Fibroblast of pulmonary artery (primary cell): ENCODE results near the gene LINS1.
A peak's percentile ranks its signal among the peaks of the same experiment; 100 is the strongest.

Experiments
- DNase-seq: peaks from one replicate; pipeline ENCODE4 v3.0.0-alpha.2; 2010; ENCODE audit warnings: low read depth
- H3K4me3 ChIP-seq: replicated peaks from 2 replicates; pipeline ENCODE4 v1.5.1; 2011; ENCODE audit warnings: low read depth, mild to moderate bottlenecking, control low read depth, low read length, moderate library complexity
- TF ChIP-seq, protein P1 (sequence below): IDR thresholded peaks from 2 replicates; pipeline ENCODE4 v1.5.1; 2011; ENCODE audit warnings: mild to moderate bottlenecking, control low read depth, low read length, inconsistent platforms; ENCODE audit errors: missing control alignments

The LINS1 gene

DNA sequence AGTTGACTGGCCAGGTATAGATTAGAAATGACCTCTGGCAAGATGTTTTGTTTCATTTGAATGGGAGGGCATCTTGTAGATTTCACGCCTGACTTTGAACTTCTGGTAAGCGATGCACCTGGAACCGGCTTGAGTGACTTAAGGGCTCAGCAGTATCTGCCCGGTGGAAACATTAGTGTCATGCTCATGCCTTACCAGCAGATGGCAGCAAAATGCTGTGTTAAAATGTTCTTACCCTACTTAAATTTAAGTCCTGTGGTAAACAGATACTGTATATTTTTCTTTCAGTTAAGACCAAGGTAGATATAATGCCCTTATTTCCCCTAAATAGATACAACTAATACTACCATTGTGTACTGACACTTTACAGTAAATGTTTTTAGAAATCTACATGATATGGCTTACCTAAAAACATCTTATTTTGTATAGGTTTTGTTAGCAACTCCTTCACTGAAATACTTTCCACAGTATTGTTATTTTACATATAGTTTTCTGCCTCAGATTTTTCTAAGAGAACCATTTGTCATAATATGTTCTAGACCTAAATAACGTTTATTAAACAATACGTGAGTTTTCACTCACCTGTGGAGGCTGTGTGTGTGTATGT lies 25.9 kb upstream of the LINS1 start:
- TF ChIP-seq, protein P1, sequence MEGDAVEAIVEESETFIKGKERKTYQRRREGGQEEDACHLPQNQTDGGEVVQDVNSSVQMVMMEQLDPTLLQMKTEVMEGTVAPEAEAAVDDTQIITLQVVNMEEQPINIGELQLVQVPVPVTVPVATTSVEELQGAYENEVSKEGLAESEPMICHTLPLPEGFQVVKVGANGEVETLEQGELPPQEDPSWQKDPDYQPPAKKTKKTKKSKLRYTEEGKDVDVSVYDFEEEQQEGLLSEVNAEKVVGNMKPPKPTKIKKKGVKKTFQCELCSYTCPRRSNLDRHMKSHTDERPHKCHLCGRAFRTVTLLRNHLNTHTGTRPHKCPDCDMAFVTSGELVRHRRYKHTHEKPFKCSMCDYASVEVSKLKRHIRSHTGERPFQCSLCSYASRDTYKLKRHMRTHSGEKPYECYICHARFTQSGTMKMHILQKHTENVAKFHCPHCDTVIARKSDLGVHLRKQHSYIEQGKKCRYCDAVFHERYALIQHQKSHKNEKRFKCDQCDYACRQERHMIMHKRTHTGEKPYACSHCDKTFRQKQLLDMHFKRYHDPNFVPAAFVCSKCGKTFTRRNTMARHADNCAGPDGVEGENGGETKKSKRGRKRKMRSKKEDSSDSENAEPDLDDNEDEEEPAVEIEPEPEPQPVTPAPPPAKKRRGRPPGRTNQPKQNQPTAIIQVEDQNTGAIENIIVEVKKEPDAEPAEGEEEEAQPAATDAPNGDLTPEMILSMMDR = peak; percentile 76
- peak; percentile 92 for DNase-seq
- H3K4me3 ChIP-seq = no peak overlapping the region

DNA sequence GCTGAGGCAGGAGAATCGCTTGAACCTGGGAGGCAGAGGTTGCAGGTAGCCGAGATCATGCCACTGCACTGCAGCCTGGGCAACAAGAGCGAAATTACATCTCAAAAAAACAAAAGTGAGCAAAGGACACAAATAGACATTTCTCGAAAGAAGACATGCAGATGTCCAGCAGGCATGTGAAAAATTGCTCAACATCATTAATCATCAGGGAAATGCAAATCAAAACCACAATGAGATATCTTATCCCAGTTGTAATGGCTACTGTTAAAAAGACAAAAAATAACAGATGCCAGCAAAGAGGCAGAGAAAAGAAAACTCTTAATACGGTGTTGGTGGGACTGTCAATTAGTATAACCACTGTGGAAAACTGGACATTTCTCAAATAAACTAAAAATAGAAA lies 21.3 kb upstream of the LINS1 start:
- DNase-seq = peak; percentile 79
- TF ChIP-seq, protein P1 = no peak
- H3K4me3 ChIP-seq = no peak overlapping the region

DNA sequence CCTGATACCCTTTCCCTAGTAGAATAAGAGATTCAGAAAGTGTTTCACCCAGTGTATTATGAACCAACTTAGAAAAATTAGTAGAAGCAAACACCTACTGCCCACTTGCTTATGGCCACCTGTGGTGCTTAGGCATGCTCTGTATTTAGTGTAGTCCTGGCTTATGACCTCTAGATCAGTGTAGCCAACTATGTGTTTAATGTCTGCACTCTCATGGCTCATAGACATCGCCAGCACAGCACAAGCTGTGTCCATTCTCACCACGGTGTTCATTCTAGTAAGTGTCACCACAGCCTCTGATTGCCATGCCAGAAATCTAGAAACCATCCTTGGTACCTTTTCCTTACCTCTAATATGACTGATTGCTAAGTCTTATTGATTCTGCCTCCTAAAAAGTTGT lies 14.7 kb upstream of the LINS1 start:
- H3K4me3 ChIP-seq = no peak overlapping the region
- no peak for DNase-seq
- TF ChIP-seq, protein P1 = no peak

DNA sequence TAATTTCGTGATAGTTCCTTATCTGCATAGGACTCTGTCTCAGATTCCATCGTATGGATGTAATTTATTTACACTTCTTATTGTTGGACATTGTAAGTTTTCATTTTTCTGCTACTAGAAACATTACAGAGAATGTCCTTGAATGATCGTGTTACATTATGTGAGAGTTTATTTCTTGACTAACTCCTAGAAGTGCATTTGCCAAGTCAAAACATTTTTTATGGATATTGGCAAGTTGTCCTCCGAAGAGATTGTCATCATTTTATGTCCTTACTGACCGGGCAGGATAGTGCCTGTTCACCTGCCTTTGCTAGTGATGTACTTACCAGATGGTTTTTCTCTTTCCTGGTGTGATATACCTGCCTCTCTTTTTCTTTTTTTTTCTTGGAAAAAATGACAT lies 13.8 kb upstream of the LINS1 start:
- TF ChIP-seq, protein P1 = no peak
- no peak overlapping the region for H3K4me3 ChIP-seq
- no peak for DNase-seq

DNA sequence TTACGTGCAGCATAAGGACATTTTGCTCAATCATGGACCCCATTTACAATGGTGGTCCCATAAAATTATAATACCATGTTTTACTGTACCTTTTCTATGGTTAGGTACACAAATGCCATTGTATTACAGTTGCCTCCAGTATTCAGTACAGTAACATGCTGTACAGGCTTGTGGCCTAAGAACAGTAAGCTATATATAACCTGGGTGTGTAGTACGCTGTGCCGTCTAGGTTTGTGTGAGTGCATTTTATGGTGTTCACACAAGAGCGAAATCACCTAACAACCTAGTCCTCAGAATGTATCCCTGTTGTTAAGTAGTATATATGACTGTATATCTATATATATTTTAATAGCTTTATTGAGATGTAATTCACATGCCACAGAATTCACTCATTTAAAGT lies 12.9 kb upstream of the LINS1 start:
- DNase-seq = no peak
- TF ChIP-seq, protein P1 = no peak
- no peak overlapping the region for H3K4me3 ChIP-seq

DNA sequence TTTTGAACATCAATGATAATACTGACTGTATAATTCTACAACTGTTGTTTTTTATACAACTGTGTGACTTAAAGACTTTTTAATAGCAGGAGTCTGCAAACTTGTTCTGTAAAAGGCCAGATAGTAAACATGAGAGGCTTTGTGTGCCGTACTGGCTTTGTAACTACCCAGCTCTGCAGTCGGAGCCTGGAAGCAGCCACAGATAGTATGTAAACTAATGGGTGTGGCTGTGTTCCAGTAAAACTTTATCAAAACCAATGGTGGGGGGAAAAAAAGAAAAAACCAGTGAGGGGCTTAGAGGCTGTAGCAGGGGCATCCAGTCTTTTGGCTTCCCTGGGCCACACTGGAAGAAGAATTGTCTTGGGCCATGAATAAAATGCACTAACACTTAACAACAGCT lies 12.4 kb upstream of the LINS1 start:
- no peak for DNase-seq
- H3K4me3 ChIP-seq = no peak overlapping the region
- TF ChIP-seq, protein P1 = no peak

DNA sequence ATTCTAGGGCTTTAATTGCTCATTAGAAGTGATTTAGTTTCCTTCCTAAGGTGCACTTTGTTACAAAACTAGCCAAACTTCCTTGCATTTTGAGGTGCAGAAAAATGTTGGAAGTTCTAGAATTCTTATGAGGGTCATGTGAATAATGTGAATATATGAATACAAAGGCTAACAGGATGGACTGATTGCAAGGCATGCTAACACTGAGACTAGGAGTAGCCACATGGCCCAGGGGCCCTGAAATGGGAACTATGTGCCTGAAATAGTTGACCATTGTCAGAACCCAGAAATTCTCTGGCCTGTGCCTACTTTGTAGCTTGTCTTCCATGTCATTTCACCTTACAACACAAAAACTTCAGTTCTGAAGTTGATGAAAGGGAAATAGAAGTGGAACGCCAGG lies 11.2 kb upstream of the LINS1 start:
- H3K4me3 ChIP-seq = no peak overlapping the region
- DNase-seq = no peak
- TF ChIP-seq, protein P1 = no peak
